HepG2 (cell line): ENCODE results near the gene STN1. TPM values are rescaled to one million over a fixed set of nuclear protein-coding genes. Genes with fewer than 3 reads are reported as not detected.

ENCODE experiments used
- FOXA1 ChIP-seq, 2 experiments: fragments of 450-650 bp in 1 of 2; sonication (generic) in 1 of 2; formaldehyde crosslinking in 1 of 2; IDR thresholded peaks; 2 replicates each; pipeline versions ENCODE4 v1.4.0 to v1.6.1; 2016 to 2020; ENCODE audit warnings: missing genetic modification reagents in 1 of 2
- FOXP1 ChIP-seq, 2 experiments: fragments of 450-650 bp in 1 of 2; IDR thresholded peaks; 2 replicates each; pipeline ENCODE4 v1.6.1; 2017 to 2018; ENCODE audit warnings: antibody characterized with exemption in 1 of 2
- GATA4 ChIP-seq: sonication (generic); IDR thresholded peaks from 2 replicates; pipeline ENCODE4 v1.6.1; 2016; ENCODE audit warnings: antibody characterized with exemption, low read depth, borderline replicate concordance
- GTF3A ChIP-seq: sonication (generic); formaldehyde crosslinking; conservative IDR thresholded peaks from 2 replicates; pipeline ENCODE4 v1.4.0; 2020; ENCODE audit warnings: mild to moderate bottlenecking, missing genetic modification reagents
- HES4 ChIP-seq: sonication (generic); formaldehyde crosslinking; IDR thresholded peaks from 2 replicates; pipeline ENCODE4 v1.9.0; 2021; ENCODE audit warnings: mild to moderate bottlenecking, missing genetic modification reagents, borderline replicate concordance
- HOMEZ ChIP-seq: IDR thresholded peaks from 2 replicates; pipeline ENCODE4 v1.6.1; 2016; ENCODE audit warnings: low read depth
- MEIS2 ChIP-seq: sonication (generic); formaldehyde crosslinking; IDR thresholded peaks from 2 replicates; pipeline ENCODE4 v1.9.0; 2021; ENCODE audit warnings: mild to moderate bottlenecking, missing genetic modification reagents
- NR2C2 ChIP-seq: sonication (generic); formaldehyde crosslinking; IDR thresholded peaks from 2 replicates; pipeline ENCODE4 v1.4.0; 2020; ENCODE audit warnings: missing genetic modification reagents, mild to moderate bottlenecking, moderate library complexity, borderline replicate concordance
- NR2F6 ChIP-seq, 2 experiments: IDR thresholded peaks; 2 replicates each; pipeline ENCODE4 v1.6.1; 2016; ENCODE audit warnings: antibody characterized with exemption in 1 of 2, mild to moderate bottlenecking in 1 of 2
- RARA ChIP-seq: IDR thresholded peaks from 2 replicates; pipeline ENCODE4 v1.6.1; 2016; ENCODE audit warnings: missing genetic modification reagents, missing compliant biosample characterization
- REPIN1 ChIP-seq: sonication (generic); formaldehyde crosslinking; IDR thresholded peaks from 2 replicates; pipeline ENCODE4 v1.8.0; 2022; ENCODE audit warnings: missing genetic modification reagents, low read depth, mild to moderate bottlenecking, borderline replicate concordance
- SCMH1 ChIP-seq: sonication (generic); formaldehyde crosslinking; IDR thresholded peaks from 2 replicates; pipeline ENCODE4 v1.9.0; 2021; ENCODE audit warnings: missing genetic modification reagents, mild to moderate bottlenecking, borderline replicate concordance
- SOX13 ChIP-seq, 3 experiments: fragments of 450-650 bp in 1 of 3; sonication (generic) in 1 of 3; formaldehyde crosslinking in 1 of 3; IDR thresholded peaks in 2 of 3; conservative IDR thresholded peaks in 1 of 3; 2 replicates each; pipeline versions ENCODE4 v1.5.0 to v1.6.1; 2016 to 2020; ENCODE audit warnings: antibody characterized with exemption in 1 of 3, mild to moderate bottlenecking in 1 of 3, missing compliant biosample characterization in 1 of 3, missing genetic modification reagents in 1 of 3, moderate library complexity in 1 of 3
- TOPORS ChIP-seq: sonication (generic); formaldehyde crosslinking; IDR thresholded peaks from 2 replicates; pipeline ENCODE4 v1.8.0; 2023; ENCODE audit warnings: mild to moderate bottlenecking, missing genetic modification reagents
- ZGPAT ChIP-seq: IDR thresholded peaks from 2 replicates; pipeline ENCODE4 v1.6.1; 2016; ENCODE audit warnings: mild to moderate bottlenecking
- ZKSCAN8 ChIP-seq: IDR thresholded peaks from 2 replicates; pipeline ENCODE4 v1.6.1; 2016; ENCODE audit warnings: borderline replicate concordance, missing genetic modification reagents, missing compliant biosample characterization
- ZMAT5 ChIP-seq: sonication (generic); formaldehyde crosslinking; IDR thresholded peaks from 2 replicates; pipeline ENCODE4 v1.5.0; 2020; ENCODE audit warnings: mild to moderate bottlenecking, low read depth, missing genetic modification reagents, borderline replicate concordance
- ZNF138 ChIP-seq: sonication (generic); formaldehyde crosslinking; IDR thresholded peaks from 2 replicates; pipeline ENCODE4 v1.5.0; 2020; ENCODE audit warnings: mild to moderate bottlenecking, low read depth, missing genetic modification reagents
- ZNF432 ChIP-seq: sonication (generic); formaldehyde crosslinking; IDR thresholded peaks from 2 replicates; pipeline ENCODE4 v1.5.0; 2020; ENCODE audit warnings: missing genetic modification reagents, mild to moderate bottlenecking, borderline replicate concordance
- polyA plus RNA-seq, 8 experiments: library from polyadenylated mRNA; depleted of rRNA in 3 of 8; stranded (reverse) in 7 of 8; unstranded in 1 of 8; fragments of >200 nt; fragmentation: Illumina TruSeq in 4 of 8; extraction: Trizol in 4 of 8; gene quantifications; 2 replicates each; pipeline versions ENCODE4 v1.2.1 to v1.2.3, GENCODE V29; 2011 to 2016; ENCODE audit warnings: low read depth in 4 of 8, missing spikeins in 1 of 8, mixed read lengths in 1 of 8; ENCODE audit not compliant: insufficient read depth in 1 of 8
- total RNA-seq, 5 experiments: library from RNA; depleted of rRNA; stranded (reverse); fragments of >200 nt; fragmentation: Illumina TruSeq; extraction: Trizol; gene quantifications; 2 replicates each; pipeline ENCODE4 v1.2.3, GENCODE V29; 2016; ENCODE audit warnings: low read depth in 1 of 5
- TF ChIP-seq, protein P1 (sequence below): sonication (generic); IDR thresholded peaks from 2 replicates; pipeline ENCODE4 v1.6.1; 2016; ENCODE audit warnings: low read depth, borderline replicate concordance
- TF ChIP-seq, protein P2 (sequence below): sonication (generic); formaldehyde crosslinking; IDR thresholded peaks from 2 replicates; pipeline ENCODE4 v1.4.0; 2020; ENCODE audit warnings: missing genetic modification reagents, borderline replicate concordance

STN1 gene
- total and polyA plus RNA-seq, 2 of the 13 experiments (the other 11 are each of a cell fraction or from before 2014, with no cell fraction given): 17.6 to 22.7 TPM

DNA sequence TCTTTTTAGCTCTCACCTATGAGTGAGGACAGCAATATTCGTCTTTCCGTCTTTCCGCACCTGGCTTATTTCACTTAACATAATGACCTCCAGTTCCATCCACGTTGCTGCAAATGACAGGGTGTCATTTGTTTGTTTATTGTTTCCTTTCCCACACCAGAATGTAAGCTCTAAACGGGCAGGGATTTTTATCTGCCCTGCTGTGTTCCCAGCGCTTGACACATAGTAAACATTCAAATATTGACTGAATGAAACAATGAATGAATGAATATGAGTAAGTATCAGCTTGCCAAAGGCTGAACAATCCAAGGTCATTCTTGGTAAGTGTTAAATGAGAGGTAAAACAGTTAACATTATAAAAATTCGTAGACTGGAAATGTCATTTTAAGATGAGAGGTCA, 75.4 kb downstream of the STN1 start (continued):
- TF ChIP-seq NR2C2: no peak
- no peak for TF ChIP-seq GTF3A (CRISPR knock-in tag)
- TF ChIP-seq FOXA1 (IDR thresholded peaks at IDR 0.05): peak; percentile 12; the same call in 1 of the 2 replicates
- no peak; the same call in 1 of the 2 replicates for TF ChIP-seq FOXA1 (CRISPR knock-in tag; IDR thresholded peaks at IDR 0.05)
- TF ChIP-seq ZNF138 (CRISPR knock-in tag): no peak
- no peak for TF ChIP-seq MEIS2 (CRISPR knock-in tag)
- TF ChIP-seq GATA4: no peak
- no peak for TF ChIP-seq NR2F6 (IDR thresholded peaks at IDR 0.05)
- 0 out of 2 replicates have a peak, but pooled peaks have one; percentile 10 for TF ChIP-seq NR2F6 (CRISPR knock-in tag; IDR thresholded peaks at IDR 0.05)
- peak; percentile 70 for TF ChIP-seq FOXP1 (IDR thresholded peaks at IDR 0.05)
- TF ChIP-seq FOXP1 (CRISPR knock-in tag; IDR thresholded peaks at IDR 0.05): peak; percentile 92
- no peak for TF ChIP-seq HES4 (CRISPR knock-in tag)
- TF ChIP-seq ZMAT5: no peak
- TF ChIP-seq TOPORS (CRISPR knock-in tag): no peak
- 0 out of 2 replicates have a peak, but pooled peaks have one; percentile 35 for TF ChIP-seq HOMEZ (CRISPR knock-in tag)
- no peak for TF ChIP-seq REPIN1 (CRISPR knock-in tag)
- TF ChIP-seq ZNF432: no peak
- TF ChIP-seq RARA (CRISPR knock-in tag): peak; percentile 68
- TF ChIP-seq ZGPAT (CRISPR knock-in tag): peak; percentile 29; the same call in 1 of the 2 replicates
- TF ChIP-seq, protein P1, sequence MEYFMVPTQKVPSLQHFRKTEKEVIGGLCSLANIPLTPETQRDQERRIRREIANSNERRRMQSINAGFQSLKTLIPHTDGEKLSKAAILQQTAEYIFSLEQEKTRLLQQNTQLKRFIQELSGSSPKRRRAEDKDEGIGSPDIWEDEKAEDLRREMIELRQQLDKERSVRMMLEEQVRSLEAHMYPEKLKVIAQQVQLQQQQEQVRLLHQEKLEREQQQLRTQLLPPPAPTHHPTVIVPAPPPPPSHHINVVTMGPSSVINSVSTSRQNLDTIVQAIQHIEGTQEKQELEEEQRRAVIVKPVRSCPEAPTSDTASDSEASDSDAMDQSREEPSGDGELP: no peak
- TF ChIP-seq, protein P2, sequence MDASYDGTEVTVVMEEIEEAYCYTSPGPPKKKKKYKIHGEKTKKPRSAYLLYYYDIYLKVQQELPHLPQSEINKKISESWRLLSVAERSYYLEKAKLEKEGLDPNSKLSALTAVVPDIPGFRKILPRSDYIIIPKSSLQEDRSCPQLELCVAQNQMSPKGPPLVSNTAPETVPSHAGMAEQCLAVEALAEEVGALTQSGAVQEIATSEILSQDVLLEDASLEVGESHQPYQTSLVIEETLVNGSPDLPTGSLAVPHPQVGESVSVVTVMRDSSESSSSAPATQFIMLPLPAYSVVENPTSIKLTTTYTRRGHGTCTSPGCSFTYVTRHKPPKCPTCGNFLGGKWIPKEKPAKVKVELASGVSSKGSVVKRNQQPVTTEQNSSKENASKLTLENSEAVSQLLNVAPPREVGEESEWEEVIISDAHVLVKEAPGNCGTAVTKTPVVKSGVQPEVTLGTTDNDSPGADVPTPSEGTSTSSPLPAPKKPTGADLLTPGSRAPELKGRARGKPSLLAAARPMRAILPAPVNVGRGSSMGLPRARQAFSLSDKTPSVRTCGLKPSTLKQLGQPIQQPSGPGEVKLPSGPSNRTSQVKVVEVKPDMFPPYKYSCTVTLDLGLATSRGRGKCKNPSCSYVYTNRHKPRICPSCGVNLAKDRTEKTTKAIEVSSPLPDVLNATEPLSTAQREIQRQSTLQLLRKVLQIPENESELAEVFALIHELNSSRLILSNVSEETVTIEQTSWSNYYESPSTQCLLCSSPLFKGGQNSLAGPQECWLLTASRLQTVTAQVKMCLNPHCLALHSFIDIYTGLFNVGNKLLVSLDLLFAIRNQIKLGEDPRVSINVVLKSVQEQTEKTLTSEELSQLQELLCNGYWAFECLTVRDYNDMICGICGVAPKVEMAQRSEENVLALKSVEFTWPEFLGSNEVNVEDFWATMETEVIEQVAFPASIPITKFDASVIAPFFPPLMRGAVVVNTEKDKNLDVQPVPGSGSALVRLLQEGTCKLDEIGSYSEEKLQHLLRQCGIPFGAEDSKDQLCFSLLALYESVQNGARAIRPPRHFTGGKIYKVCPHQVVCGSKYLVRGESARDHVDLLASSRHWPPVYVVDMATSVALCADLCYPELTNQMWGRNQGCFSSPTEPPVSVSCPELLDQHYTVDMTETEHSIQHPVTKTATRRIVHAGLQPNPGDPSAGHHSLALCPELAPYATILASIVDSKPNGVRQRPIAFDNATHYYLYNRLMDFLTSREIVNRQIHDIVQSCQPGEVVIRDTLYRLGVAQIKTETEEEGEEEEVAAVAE: no peak
- TF ChIP-seq SOX13 (IDR thresholded peaks at IDR 0.05): no peak
- peak in 1 of 2 experiments; percentile 74; a peak in 1 of 4 replicates for TF ChIP-seq SOX13 (CRISPR knock-in tag; conservative IDR thresholded peaks at IDR 0.05 in 1 of 2, IDR thresholded peaks at IDR 0.05 in 1 of 2)
- TF ChIP-seq ZKSCAN8 (CRISPR knock-in tag): no peak
- no peak for TF ChIP-seq SCMH1
